HK-2 (cell line): ENCODE results near the gene PROB1.
A peak's percentile ranks its signal among the peaks of the same experiment; 100 is the strongest.
"Not testable (repeated sequence)": the region's sequence is repeated elsewhere in the genome, so short reads cannot be mapped to it uniquely, and the experiment has no call there.

Experiments
- DNase-seq: peaks from one replicate; pipeline ENCODE4 v3.0.0-alpha.2; 2018; ENCODE audit not compliant: unreplicated experiment

PROB1 gene

GRCh38 chr5:139378101-139378825 is 16.6 kb downstream of the PROB1 start:
- DNase-seq = no peak

- DNase-seq = no peak
Observed at GRCh38 chr5:139377226-139377625, 17.7 kb downstream of the PROB1 start.

GRCh38 chr5:139376364-139376763 is 18.5 kb downstream of the PROB1 start:
- no peak for DNase-seq

GRCh38 chr5:139374909-139375308 is 20.0 kb downstream of the PROB1 start:
- DNase-seq = no peak

DNA sequence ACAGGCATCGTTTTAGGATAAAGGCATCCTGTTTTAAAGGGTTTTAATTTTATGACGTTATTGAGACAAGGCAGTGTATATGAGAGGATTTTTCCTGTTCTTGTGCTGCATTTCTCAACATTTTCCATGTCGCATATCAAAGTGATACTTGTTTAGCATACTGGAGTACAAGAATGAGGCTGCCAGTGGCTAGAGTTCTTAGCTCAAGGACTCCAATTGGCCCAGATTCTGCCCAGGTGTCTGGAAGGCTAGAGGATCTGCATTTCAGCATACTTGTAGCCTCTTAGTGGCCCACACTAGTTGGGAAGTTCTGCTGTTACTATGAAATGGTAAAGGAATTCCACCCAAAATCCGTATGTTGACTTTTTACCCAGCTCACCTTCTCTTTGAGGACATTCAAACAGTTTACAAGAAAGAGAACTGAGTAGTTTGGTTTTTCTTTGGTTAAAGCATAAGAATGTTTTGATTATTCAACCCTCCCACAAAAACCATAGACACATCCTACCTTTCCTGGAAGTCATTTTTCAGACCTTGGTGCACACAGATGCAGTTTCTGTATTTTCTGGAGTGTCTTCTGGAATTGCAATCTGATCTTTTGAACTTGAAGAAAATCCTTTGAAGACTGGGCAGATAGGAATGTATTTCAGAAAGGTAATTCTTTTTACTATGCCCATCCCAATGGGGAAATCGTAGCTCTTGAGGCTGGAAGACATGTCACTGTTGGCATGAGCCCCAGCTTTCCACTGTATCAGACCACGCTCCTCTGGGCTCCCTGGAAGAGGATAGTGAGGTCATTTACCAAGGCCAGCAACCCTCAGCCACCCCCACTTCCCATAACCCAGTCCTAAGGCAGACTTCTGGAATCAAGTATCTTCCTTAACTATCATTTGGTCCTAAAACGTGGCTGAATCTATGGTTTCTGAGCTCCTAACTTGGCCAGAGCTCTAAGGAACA is 23.1 kb downstream of the PROB1 start:
- DNase-seq = no peak

DNA sequence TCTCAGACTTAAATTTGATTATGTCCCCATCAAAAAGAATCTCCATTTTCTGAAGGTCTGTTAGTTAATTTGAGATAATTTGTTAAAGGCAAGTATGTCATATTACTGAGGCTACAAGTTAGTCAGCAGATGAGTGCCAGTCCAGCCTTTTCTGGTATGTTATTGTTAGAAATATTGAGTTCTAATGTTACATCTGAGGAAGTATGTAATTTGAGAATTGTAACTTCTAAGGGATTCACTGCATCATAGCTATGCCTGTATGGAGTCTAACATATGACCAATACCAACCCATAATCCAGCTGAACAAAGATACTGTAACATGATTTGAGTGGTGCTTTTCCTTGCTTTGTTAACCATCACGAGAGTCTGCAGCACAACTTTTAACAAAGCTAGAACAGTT is 25.7 kb downstream of the PROB1 start:
- no peak for DNase-seq

- DNase-seq = no peak
Observed at GRCh38 chr5:139368613-139369012, 26.3 kb downstream of the PROB1 start.

DNA sequence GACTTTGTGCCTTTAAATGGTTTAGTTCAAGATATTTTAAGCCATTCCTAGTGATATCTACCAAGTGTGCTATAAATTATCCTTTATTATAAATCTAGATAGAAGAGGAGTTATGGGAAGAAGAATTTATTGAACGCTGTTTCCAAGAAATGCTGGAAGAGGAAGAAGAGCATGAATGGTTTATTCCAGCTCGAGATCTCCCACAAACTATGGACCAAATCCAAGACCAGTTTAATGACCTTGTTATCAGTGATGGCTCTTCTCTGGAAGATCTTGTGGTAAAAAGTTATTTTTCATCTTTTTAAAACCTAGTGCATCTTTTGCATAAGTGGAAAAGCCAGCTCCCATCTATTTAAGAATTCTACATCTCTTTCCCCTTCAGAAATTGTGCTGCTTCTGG is 30.4 kb downstream of the PROB1 start:
- no peak for DNase-seq

DNA sequence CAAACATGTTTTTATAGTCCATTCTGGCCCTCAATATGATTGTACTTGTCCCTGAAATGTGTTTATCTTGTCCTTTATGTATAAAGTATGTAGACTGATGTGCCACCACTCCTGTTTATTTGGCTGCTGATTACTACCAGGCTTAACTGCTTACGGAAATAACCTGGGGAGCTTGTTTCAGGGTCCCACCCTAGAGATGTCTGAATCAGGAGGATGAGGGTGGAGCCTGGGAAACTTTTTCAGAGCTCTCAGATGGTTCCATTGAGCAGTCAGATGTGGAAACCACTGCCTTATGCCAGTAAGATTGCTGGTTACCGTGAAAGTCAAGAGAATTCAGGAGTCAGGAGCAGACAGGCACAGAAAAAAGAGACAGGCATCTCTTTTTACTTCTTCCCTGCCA is 31.0 kb downstream of the PROB1 start:
- DNase-seq = no peak

GRCh38 chr5:139361835-139362429 is 33.0 kb downstream of the PROB1 start:
- no peak for DNase-seq

DNA sequence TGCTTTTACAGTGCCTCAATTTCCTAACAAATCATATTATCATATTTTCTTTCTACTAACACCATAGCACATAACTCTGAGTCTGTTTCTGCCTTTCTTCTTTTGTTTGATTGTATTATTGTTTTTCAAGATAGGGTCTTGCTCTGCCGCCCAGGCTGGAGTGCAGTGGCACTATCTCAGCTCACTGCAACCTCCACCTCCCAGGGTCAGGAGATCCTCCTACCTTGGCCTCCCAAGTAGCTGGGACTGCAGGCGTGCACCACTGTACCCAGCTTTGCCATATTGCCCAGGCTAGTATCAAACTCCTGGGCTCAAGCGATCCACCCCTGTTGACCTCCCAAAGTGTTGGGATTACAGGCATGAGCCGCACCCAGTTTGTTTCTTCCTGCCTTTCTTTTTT is 34.5 kb downstream of the PROB1 start:
- DNase-seq = no peak

GRCh38 chr5:139358064-139358463 is 36.8 kb downstream of the PROB1 start:
- no peak for DNase-seq

DNA sequence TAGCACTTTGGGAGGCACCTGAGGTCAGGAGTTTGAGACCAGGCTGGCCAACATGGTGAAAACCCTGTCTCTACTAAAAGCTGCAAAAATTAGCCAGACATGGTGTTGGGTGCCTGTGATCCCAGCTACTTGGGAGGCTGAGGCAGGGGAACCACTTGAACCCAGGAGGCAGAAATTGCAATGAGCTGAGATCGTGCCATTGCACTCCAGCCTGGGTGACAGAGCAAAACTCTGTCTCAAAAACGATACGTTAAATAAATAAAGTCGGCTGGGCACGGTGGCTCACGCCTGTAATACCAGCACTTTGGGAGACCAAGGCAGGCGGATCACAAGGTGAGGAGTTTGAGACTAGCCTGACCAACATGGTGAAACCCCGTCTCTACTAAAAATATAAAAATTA is 39.0 kb downstream of the PROB1 start:
- not testable (repeated sequence) for DNase-seq

GRCh38 chr5:139354186-139354585 is 40.7 kb downstream of the PROB1 start:
- no peak for DNase-seq

- not testable (repeated sequence) for DNase-seq
Observed at GRCh38 chr5:139347863-139348262, 47.0 kb downstream of the PROB1 start.

- not testable (repeated sequence) for DNase-seq
Observed at GRCh38 chr5:139345442-139345841, 49.5 kb downstream of the PROB1 start.

- DNase-seq = no peak
Observed at GRCh38 chr5:139344177-139344576, 50.7 kb downstream of the PROB1 start.

GRCh38 chr5:139343476-139343875 is 51.4 kb downstream of the PROB1 start:
- DNase-seq = no peak

DNA sequence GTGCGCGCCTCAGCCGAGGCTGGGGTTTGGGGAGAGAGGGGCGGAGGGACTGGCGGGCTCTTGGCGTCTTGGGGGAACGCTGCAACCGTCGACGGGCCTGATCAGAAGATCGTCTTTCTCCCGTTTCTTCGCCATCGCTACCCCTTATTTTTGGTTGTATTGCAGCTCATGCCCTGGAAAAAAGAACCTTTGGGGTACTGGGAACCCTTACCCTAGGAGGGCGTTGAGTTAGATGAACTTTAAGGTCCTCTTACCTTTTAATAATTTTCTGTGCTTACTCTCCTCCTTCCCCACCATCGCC is 52.5 kb downstream of the PROB1 start:
- no peak for DNase-seq

DNA sequence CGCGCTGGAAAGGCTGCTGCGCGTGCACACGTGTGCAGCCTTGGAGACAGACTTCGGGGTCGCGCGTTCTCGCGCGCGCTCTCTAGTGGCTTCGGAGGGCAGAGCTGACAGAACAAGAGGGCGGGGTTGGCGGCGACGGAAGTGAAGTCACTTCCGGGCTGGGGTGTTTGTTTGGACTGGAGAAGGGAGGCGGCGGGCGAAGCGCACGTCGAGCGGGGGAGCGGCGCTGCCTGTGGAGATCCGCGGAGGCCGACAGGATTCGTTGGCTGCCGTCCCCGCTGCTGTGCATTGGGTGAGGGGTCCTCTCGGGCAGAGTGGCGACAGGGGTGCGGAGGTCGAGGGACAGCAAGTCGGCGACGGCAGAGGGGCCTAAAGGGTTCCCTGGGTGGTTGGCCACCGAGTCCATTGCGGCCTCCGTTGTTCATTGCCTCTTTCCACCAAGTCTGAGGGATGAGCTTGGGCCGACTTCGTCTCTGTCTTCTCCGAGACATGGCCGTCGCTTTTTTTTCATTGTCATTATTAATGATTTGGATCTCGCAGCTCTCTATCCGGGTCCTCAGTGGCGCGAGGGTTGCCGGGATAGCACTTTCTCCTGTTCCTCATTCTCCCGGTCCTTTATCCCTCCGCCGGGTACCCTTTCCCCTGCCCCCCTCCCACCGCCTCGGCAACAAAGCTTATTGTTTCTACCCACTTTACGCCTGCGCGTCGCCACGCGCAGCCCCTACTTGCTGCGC is 53.0 kb downstream of the PROB1 start, which contains the start of gene PAIP2:
TSS of gene PAIP2 (plus strand) at position 166 of the 734 bp plus-strand sequence. CDS start 21,931 bp downstream, outside the sequence.
- DNase-seq = peak; percentile 93

GRCh38 chr5:139341187-139341688 is 53.7 kb downstream of the PROB1 start:
- DNase-seq = no peak
